Ishikawa (cell line): ENCODE results near the gene RAET1G.

Experiments
- CEBPB ChIP-seq: IDR thresholded peaks from 2 replicates; pipeline ENCODE4 v1.6.1; 2012
- MAX ChIP-seq: IDR thresholded peaks from 2 replicates; pipeline ENCODE4 v1.6.1; 2012
- RAD21 ChIP-seq: IDR thresholded peaks from 2 replicates; pipeline ENCODE4 v1.6.1; 2012; ENCODE audit warnings: low read depth
- REST ChIP-seq: IDR thresholded peaks from 2 replicates; pipeline ENCODE4 v1.6.1; 2012; ENCODE audit warnings: low read depth, mild to moderate bottlenecking
- USF1 ChIP-seq: IDR thresholded peaks from 2 replicates; pipeline ENCODE4 v1.6.1; 2012
- YY1 ChIP-seq: IDR thresholded peaks from 2 replicates; pipeline ENCODE4 v1.6.1; 2012; ENCODE audit warnings: low read depth
- ZBTB7A ChIP-seq: IDR thresholded peaks from 2 replicates; pipeline ENCODE4 v1.6.1; 2012; ENCODE audit warnings: low read depth

- TF ChIP-seq RAD21 (no peak), YY1 (no peak), USF1 (no peak), MAX (no peak), REST (no peak), CEBPB (no peak), ZBTB7A (no peak)
Observed at GRCh38 chr6:149925253-149925973, 2.5 kb upstream of the RAET1G start.
